ENCODE results near the gene RFPL4A. TPM values are rescaled to one million over a fixed set of nuclear protein-coding genes. Genes with fewer than 3 reads are reported as not detected.
"Not testable (repeated sequence)": the region's sequence is repeated elsewhere in the genome, so short reads cannot be mapped to it uniquely, and the experiment has no call there.

Gene RFPL4A
- total RNA-seq, 1 donor: not detected

DNA sequence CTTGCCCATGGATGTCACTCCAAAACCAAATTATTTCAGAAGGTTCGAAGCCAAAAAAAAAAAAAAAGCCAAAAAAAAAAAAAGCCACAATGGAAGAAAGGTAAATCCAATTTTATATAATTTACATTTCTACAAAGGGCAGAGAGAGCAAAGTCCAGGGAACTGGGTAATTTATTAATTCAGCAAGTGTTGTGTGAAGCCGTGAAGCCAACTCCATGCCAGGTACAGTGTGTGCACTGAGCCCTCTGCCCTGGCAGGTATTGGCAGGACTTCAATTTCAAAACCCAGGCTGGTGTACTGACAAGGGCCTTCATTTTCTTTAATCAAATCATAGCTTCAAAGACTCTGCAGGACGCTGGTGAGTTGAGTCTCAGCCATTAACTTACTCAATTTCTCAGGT, 5.5 kb upstream of the RFPL4A start:
- no peaks in the 10 kb centered on the region for H4K20me1 ChIP-seq (ENCODE audit: insufficient read depth, low read length)
- H3K27me3 ChIP-seq (ENCODE audit: insufficient read depth, low read length): no peaks in the 10 kb centered on the region
- no peaks in the 10 kb centered on the region for H3K4me1 ChIP-seq (ENCODE audit: insufficient read depth, low read length)
- H3K4me2 ChIP-seq (ENCODE audit: insufficient read depth, low read length): no peak overlapping the region
- no peak overlapping the region for H2AFZ ChIP-seq (ENCODE audit: low read length)
- DNase-seq (ENCODE audit: insufficient read length, low spot score, missing footprints): no peak
- H3K36me3 ChIP-seq (ENCODE audit: insufficient read depth, low read length): no peaks in the 10 kb centered on the region
- H3K4me3 ChIP-seq (ENCODE audit: insufficient read depth, low read length): no peak overlapping the region
- no peaks in the 10 kb centered on the region for H3K79me2 ChIP-seq (ENCODE audit: insufficient read depth, low read length)
- TF ChIP-seq, protein P1, sequence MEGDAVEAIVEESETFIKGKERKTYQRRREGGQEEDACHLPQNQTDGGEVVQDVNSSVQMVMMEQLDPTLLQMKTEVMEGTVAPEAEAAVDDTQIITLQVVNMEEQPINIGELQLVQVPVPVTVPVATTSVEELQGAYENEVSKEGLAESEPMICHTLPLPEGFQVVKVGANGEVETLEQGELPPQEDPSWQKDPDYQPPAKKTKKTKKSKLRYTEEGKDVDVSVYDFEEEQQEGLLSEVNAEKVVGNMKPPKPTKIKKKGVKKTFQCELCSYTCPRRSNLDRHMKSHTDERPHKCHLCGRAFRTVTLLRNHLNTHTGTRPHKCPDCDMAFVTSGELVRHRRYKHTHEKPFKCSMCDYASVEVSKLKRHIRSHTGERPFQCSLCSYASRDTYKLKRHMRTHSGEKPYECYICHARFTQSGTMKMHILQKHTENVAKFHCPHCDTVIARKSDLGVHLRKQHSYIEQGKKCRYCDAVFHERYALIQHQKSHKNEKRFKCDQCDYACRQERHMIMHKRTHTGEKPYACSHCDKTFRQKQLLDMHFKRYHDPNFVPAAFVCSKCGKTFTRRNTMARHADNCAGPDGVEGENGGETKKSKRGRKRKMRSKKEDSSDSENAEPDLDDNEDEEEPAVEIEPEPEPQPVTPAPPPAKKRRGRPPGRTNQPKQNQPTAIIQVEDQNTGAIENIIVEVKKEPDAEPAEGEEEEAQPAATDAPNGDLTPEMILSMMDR (IDR thresholded peaks at IDR 0.05; ENCODE audit: extremely low read depth, low read depth, low read length): no peak
- no peaks in the 10 kb centered on the region for H3K9me3 ChIP-seq (ENCODE audit: low read depth, low read length)
- H3K27ac ChIP-seq (ENCODE audit: low read depth, low read length): no peak overlapping the region

DNA sequence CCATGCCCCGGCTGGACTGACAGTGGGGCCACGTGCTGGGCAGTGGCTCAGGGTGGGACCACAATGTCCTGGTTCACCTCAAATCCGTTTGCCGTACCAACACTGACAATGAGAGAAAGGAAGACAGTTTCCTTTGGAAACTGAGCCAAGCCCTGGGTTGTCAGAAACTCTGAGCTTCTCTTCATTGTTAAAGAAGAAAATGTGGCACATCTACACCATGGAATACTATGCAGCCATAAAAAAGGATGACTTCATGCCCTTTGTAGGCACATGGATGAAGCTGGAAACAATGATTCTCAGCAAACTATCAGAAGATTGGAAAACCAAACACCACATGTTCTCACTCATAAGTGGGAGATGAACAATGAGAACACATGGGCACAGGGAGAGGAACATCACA, 2.1 kb upstream of the RFPL4A start:
- not testable (repeated sequence) for H3K27ac ChIP-seq (ENCODE audit: low read depth, low read length); H3K9me3 ChIP-seq (ENCODE audit: low read depth, low read length); H3K27me3 ChIP-seq (ENCODE audit: insufficient read depth, low read length); H3K4me2 ChIP-seq (ENCODE audit: insufficient read depth, low read length); H3K4me1 ChIP-seq (ENCODE audit: insufficient read depth, low read length); H3K4me3 ChIP-seq (ENCODE audit: insufficient read depth, low read length); DNase-seq (ENCODE audit: insufficient read length, low spot score, missing footprints); H3K79me2 ChIP-seq (ENCODE audit: insufficient read depth, low read length); H2AFZ ChIP-seq (ENCODE audit: low read length); H4K20me1 ChIP-seq (ENCODE audit: insufficient read depth, low read length); H3K36me3 ChIP-seq (ENCODE audit: insufficient read depth, low read length)

DNA sequence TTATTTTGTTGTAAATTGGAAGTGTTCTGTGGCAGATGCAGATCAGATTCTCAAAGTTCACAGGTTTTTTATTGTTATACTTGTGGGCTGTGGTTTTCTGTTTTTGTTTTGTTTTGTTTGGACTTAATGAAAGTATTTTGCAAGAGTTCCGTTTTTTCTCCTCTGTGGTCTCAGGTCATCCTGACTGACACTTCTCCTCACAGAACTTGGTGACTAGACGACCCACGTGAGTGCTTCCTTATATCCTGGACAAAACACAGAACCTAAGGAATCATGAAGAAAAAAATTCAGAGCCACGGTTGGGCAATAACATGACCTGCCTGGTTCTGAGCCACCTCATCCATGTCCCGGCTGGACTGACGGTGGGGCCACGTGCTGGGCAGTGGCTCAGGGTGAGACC, 7.6 kb downstream of the RFPL4A start:
- no peaks in the 10 kb centered on the region for H3K36me3 ChIP-seq (ENCODE audit: insufficient read depth, low read length)
- H4K20me1 ChIP-seq (ENCODE audit: insufficient read depth, low read length): no peaks in the 10 kb centered on the region
- TF ChIP-seq, protein P1 (IDR thresholded peaks at IDR 0.05; ENCODE audit: extremely low read depth, low read depth, low read length): no peak
- H3K4me3 ChIP-seq (ENCODE audit: insufficient read depth, low read length): no peak overlapping the region
- H2AFZ ChIP-seq (ENCODE audit: low read length): no peak overlapping the region
- H3K4me1 ChIP-seq (ENCODE audit: insufficient read depth, low read length): no peaks in the 10 kb centered on the region
- no peaks in the 10 kb centered on the region for H3K9me3 ChIP-seq (ENCODE audit: low read depth, low read length)
- H3K79me2 ChIP-seq (ENCODE audit: insufficient read depth, low read length): no peaks in the 10 kb centered on the region
- H3K27me3 ChIP-seq (ENCODE audit: insufficient read depth, low read length): no peaks in the 10 kb centered on the region
- H3K4me2 ChIP-seq (ENCODE audit: insufficient read depth, low read length): no peak overlapping the region
- H3K27ac ChIP-seq (ENCODE audit: low read depth, low read length): no peak overlapping the region
- no peak for DNase-seq (ENCODE audit: insufficient read length, low spot score, missing footprints)

DNA sequence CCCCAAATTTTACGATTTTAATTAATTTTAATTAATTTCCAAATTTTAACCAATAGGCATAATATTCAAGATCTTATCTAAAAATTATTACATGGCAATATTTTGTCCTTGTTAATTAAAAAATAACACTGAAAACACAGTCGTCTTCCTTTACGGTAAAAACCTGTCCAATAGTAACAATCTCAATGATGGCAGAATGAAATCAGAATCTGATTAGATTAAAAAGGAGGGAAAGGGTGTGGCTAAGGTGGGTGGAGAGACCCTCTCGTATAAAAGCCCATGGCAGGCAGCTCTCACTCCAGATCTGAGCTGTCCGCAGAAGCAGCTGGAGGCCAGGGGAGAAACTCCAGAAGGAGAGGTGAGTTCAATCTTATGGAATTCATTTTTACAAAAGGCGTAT, 9.9 kb downstream of the RFPL4A start, which contains the start of gene RFPL4AL1:
RFPL4AL1 (plus strand) TSS at position 301 of the 400 bp plus-strand sequence. CDS start 2,687 bp downstream, outside the sequence.
- H3K79me2 ChIP-seq (ENCODE audit: insufficient read depth, low read length); H3K4me2 ChIP-seq (ENCODE audit: insufficient read depth, low read length); H4K20me1 ChIP-seq (ENCODE audit: insufficient read depth, low read length); H3K4me1 ChIP-seq (ENCODE audit: insufficient read depth, low read length); H3K27me3 ChIP-seq (ENCODE audit: insufficient read depth, low read length); H3K36me3 ChIP-seq (ENCODE audit: insufficient read depth, low read length); H3K9me3 ChIP-seq (ENCODE audit: low read depth, low read length); H3K4me3 ChIP-seq (ENCODE audit: insufficient read depth, low read length); H3K27ac ChIP-seq (ENCODE audit: low read depth, low read length); DNase-seq (ENCODE audit: insufficient read length, low spot score, missing footprints); H2AFZ ChIP-seq (ENCODE audit: low read length): not testable (repeated sequence)

DNA sequence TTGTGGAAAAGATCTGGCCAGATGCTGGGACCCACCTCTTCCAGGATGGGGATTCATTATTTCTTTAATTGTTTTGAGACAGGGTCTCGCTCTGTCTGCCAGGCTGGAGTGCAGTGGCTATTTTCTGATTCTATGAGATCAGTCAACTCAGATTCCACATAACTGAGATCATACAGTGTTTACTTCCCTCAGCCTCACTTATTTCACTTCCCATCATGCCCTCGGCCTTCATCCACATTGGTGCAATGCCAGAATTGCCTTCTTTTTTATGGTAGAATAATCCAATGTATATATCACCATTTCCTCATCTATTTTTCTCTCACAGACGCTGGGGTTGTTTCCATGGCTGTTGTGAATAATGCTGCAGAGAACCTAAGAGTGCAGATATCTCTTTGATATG, 10.7 kb downstream of the RFPL4A start:
- H3K27ac ChIP-seq (ENCODE audit: low read depth, low read length); H2AFZ ChIP-seq (ENCODE audit: low read length); H3K4me3 ChIP-seq (ENCODE audit: insufficient read depth, low read length); H3K9me3 ChIP-seq (ENCODE audit: low read depth, low read length); H3K79me2 ChIP-seq (ENCODE audit: insufficient read depth, low read length); H3K36me3 ChIP-seq (ENCODE audit: insufficient read depth, low read length); H3K4me1 ChIP-seq (ENCODE audit: insufficient read depth, low read length); H3K27me3 ChIP-seq (ENCODE audit: insufficient read depth, low read length); H3K4me2 ChIP-seq (ENCODE audit: insufficient read depth, low read length); H4K20me1 ChIP-seq (ENCODE audit: insufficient read depth, low read length); DNase-seq (ENCODE audit: insufficient read length, low spot score, missing footprints): not testable (repeated sequence)
